ENCODE results near the gene ATF7. TPM values are rescaled to one million over a fixed set of nuclear protein-coding genes. Genes with fewer than 3 reads are reported as not detected.

ATF7 gene
- total and polyA plus RNA-seq, 2 of the 4 experiments (the other 2 are of a cell fraction), result 7.0 to 16.3 TPM

DNA sequence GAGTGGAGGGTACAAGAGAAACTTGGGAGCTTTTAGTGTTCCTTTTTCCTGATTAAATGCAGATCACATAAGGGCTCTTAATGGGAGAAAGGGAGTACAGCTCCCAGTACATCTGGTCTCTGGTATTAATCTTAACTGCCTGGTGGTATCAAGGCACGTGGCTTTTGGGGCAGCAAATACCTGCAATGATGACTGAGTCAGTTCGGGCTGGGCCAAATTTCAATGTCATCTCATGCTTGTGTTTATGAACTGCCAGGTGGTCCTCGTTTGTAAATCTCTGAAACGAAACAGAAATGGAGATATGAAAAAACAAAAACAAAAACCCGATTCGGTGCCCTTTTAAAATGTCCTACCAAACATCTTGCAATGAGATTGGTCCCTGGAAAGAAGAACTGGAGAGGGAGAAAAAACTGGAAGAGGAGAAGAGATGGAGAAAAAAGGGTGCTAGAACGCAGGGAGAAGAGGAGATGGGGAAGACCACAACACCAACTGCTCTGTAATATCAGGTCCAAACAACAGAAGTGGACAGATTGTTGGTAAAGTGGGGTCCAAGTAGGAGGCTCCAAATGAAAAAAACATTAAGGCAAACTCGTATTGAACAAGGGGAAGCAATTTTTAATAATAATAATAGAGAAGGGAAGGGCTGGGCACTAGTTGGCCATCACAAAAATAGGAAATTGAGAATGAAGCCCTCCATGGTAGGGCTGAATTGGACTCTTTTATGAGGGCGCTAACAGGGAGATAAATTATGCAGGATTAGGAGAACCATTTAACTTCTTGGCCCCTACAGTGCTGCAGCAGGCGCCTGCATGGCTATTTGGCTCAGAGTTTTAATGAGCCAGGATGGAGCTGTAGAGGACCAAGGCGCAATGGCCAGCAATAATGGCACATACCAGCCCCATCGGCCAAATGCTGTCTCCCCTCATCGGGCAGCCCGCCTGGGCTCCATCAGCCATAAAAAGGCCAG, 73.5 kb downstream of the ATF7 start:
- H2AK5ac ChIP-seq (ENCODE audit: low read depth, low read length), result no peak overlapping the region
- in situ Hi-C loops (cut with MboI; ENCODE audit: low sequenced_read_pairs) (no loop called here), dilution Hi-C loops (cut with HindIII; ENCODE audit: low sequenced_read_pairs, unreplicated experiment) (no loop called here), intact Hi-C loops (cut with micrococcal nuclease) (no loop called here)
- no peak for DNase-seq
- H3K9ac ChIP-seq (ENCODE audit: low read depth, low read length), result no peak overlapping the region
- no peak overlapping the region for H3K14ac ChIP-seq (replicated peaks; ENCODE audit: low read depth, low read length)
- H3K36me3 ChIP-seq (ENCODE audit: control insufficient read depth, insufficient read depth, low read length), result peaks cover 22% of the 10 kb centered on the region
- H3K18ac ChIP-seq (ENCODE audit: low read depth, low read length), result no peak overlapping the region
- no peak overlapping the region for H2BK15ac ChIP-seq (ENCODE audit: low read depth, low read length)
- no peak overlapping the region for H4K5ac ChIP-seq (ENCODE audit: low read depth, low read length)
- no peak overlapping the region for H2AK9ac ChIP-seq (replicated peaks; ENCODE audit: low read depth, low read length, poor library complexity)
- no peaks in the 10 kb centered on the region; the same call in 1 of the 2 replicates for H3K9me1 ChIP-seq (ENCODE audit: insufficient read depth, low read length)
- no peak overlapping the region for H3K4ac ChIP-seq (ENCODE audit: low read depth, low read length)
- H2BK120ac ChIP-seq (ENCODE audit: low read depth, low read length), result no peak overlapping the region
- H3K27me3 ChIP-seq (ENCODE audit: control insufficient read depth, insufficient read depth, low read length), result no peaks in the 10 kb centered on the region
- WGBS, 2 experiments (ENCODE audit: extremely low coverage in 2 of 2, insufficient read length in 1 of 2), result 100% methylated on average over 4 of the region's 14 CpGs; no CpG with 5 or more reads in 1 of the 2 experiments
- no peak for ATAC-seq (ENCODE audit: low read depth)
- TF ChIP-seq, protein P1, sequence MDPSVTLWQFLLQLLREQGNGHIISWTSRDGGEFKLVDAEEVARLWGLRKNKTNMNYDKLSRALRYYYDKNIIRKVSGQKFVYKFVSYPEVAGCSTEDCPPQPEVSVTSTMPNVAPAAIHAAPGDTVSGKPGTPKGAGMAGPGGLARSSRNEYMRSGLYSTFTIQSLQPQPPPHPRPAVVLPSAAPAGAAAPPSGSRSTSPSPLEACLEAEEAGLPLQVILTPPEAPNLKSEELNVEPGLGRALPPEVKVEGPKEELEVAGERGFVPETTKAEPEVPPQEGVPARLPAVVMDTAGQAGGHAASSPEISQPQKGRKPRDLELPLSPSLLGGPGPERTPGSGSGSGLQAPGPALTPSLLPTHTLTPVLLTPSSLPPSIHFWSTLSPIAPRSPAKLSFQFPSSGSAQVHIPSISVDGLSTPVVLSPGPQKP (IDR thresholded peaks at IDR 0.05; ENCODE audit: borderline replicate concordance, low read depth, low read length), result no peak
- no peak for TF ChIP-seq RCOR1 (IDR thresholded peaks at IDR 0.05; ENCODE audit: insufficient replicate concordance, low read length)
- TF ChIP-seq, protein P2, sequence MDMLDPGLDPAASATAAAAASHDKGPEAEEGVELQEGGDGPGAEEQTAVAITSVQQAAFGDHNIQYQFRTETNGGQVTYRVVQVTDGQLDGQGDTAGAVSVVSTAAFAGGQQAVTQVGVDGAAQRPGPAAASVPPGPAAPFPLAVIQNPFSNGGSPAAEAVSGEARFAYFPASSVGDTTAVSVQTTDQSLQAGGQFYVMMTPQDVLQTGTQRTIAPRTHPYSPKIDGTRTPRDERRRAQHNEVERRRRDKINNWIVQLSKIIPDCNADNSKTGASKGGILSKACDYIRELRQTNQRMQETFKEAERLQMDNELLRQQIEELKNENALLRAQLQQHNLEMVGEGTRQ (IDR thresholded peaks at IDR 0.05; ENCODE audit: low read depth, low read length), result no peak
- TF ChIP-seq NFE2L2 (IDR thresholded peaks at IDR 0.05; ENCODE audit: low read depth, low read length), result no peak
- TF ChIP-seq CHD1 (IDR thresholded peaks at IDR 0.05; ENCODE audit: low read depth, low read length), result no peak
- TF ChIP-seq SMC3 (IDR thresholded peaks at IDR 0.05; ENCODE audit: low read depth, low read length), result no peak
- no peak for TF ChIP-seq CTCF (conservative IDR thresholded peaks at IDR 0.05; ENCODE audit: low read depth, low read length)
- TF ChIP-seq MAFK (IDR thresholded peaks at IDR 0.05; ENCODE audit: low read depth, low read length), result no peak
- TF ChIP-seq MXI1 (IDR thresholded peaks at IDR 0.05; ENCODE audit: borderline replicate concordance, low read depth, low read length), result no peak
- TF ChIP-seq POLR2A (IDR thresholded peaks at IDR 0.05; ENCODE audit: low read depth, low read length), result no peak
- no peak for TF ChIP-seq FOS (IDR thresholded peaks at IDR 0.05; ENCODE audit: low read depth, low read length)
- TF ChIP-seq RAD21 (IDR thresholded peaks at IDR 0.05; ENCODE audit: low read length), result no peak
- no peak for TF ChIP-seq MAZ (IDR thresholded peaks at IDR 0.05; ENCODE audit: borderline replicate concordance, low read depth, low read length)
- no peak overlapping the region for H4K91ac ChIP-seq (ENCODE audit: insufficient read depth, low read depth, low read length)
- H2AFZ ChIP-seq (replicated peaks; ENCODE audit: low read length, poor library complexity), result no peak overlapping the region
- H3K9me3 ChIP-seq (ENCODE audit: control insufficient read depth, insufficient read depth, low read length), result no peaks in the 10 kb centered on the region
- no peak overlapping the region for H3K27ac ChIP-seq (ENCODE audit: insufficient read depth, low read length)
- H3K23ac ChIP-seq (ENCODE audit: low read depth, low read length), result no peak overlapping the region
- no peak overlapping the region for H3K56ac ChIP-seq (ENCODE audit: extremely low read depth, insufficient read depth, low read length)
- no peak overlapping the region for H4K8ac ChIP-seq (ENCODE audit: low read depth in 2 of 2, low read length in 2 of 2)
- H3K4me1 ChIP-seq (ENCODE audit: control insufficient read depth, insufficient read depth, low read length), result no peaks in the 10 kb centered on the region
- BruUV-seq (replicated peaks), result no TSS peak
- CTCF ChIA-PET, result no interaction called here
- no peak overlapping the region for H2BK5ac ChIP-seq (ENCODE audit: low read depth, low read length, poor library complexity, severe bottlenecking)
- peaks cover 5% of the 10 kb centered on the region; the same call in 1 of the 2 replicates for H4K20me1 ChIP-seq (ENCODE audit: insufficient read depth, low read length)
- no peak overlapping the region for H3K4me2 ChIP-seq (ENCODE audit: low read depth, low read length)
- POLR2A ChIA-PET (ENCODE audit: unreplicated experiment), result no interaction called here
- peaks cover 0 to 5% of the 10 kb centered on the region in 2 experiments; a peak in 3 of 4 replicates for H3K79me1 ChIP-seq (ENCODE audit: low read depth in 1 of 2, low read length in 2 of 2)
- no peak overlapping the region for H2BK20ac ChIP-seq (ENCODE audit: low read depth, low read length)
- no peak overlapping the region for H3K4me3 ChIP-seq (ENCODE audit: insufficient read depth, low read depth, low read length)

Measured in IMR-90 (cell line).